AG04449 (cell line): ENCODE results near the gene PDE1A.

Source experiments
- CTCF ChIA-PET: fragments of 350-600 bp; formaldehyde crosslinking; extraction: SDS; loops from one replicate; lab custom pipeline; 2021; ENCODE audit warnings: antibody characterized with exemption; lab: Yijun Ruan, JAX
- POLR2A ChIA-PET: fragments of 400-600, 350-600 bp; formaldehyde crosslinking; extraction: SDS; loops from one replicate; lab custom pipeline; 2020; ENCODE audit warnings: antibody characterized with exemption, inconsistent platforms; lab: Yijun Ruan, JAX
- DNase-seq: peaks from one replicate; pipeline ENCODE4 v3.0.0-alpha.2; 2010; ENCODE audit warnings: low read depth, low spot score
- H3K4me3 ChIP-seq: 2 replicates; pipeline ENCODE4 v1.5.1; 2011; ENCODE audit warnings: low read depth, mild to moderate bottlenecking, control low read depth, low read length
- TF ChIP-seq, protein P1 (sequence below): IDR thresholded peaks from one replicate; pipeline ENCODE4 v1.5.1; 2011; ENCODE audit warnings: mild to moderate bottlenecking, moderate library complexity, low read length, control low read depth, inconsistent platforms; ENCODE audit not compliant: insufficient read depth; ENCODE audit errors: missing control alignments

PDE1A gene

GRCh38 chr2:182426918-182427240 lies at the start of gene PDE1A:
Gene PDE1A (minus strand): TSS chr2:182427036.
- ChIA-PET CTCF (interaction anchor here (1.7 kb wide), 1 partner anchor 240 kb away, joined by 4 read pairs; no protein-coding TSS in a partner anchor), POLR2A (no interaction called here)
- TF ChIP-seq, protein P1, sequence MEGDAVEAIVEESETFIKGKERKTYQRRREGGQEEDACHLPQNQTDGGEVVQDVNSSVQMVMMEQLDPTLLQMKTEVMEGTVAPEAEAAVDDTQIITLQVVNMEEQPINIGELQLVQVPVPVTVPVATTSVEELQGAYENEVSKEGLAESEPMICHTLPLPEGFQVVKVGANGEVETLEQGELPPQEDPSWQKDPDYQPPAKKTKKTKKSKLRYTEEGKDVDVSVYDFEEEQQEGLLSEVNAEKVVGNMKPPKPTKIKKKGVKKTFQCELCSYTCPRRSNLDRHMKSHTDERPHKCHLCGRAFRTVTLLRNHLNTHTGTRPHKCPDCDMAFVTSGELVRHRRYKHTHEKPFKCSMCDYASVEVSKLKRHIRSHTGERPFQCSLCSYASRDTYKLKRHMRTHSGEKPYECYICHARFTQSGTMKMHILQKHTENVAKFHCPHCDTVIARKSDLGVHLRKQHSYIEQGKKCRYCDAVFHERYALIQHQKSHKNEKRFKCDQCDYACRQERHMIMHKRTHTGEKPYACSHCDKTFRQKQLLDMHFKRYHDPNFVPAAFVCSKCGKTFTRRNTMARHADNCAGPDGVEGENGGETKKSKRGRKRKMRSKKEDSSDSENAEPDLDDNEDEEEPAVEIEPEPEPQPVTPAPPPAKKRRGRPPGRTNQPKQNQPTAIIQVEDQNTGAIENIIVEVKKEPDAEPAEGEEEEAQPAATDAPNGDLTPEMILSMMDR, result no peak
- H3K4me3 ChIP-seq, result no peak within 1 kb of the TSS
- DNase-seq, result no peak

DNA sequence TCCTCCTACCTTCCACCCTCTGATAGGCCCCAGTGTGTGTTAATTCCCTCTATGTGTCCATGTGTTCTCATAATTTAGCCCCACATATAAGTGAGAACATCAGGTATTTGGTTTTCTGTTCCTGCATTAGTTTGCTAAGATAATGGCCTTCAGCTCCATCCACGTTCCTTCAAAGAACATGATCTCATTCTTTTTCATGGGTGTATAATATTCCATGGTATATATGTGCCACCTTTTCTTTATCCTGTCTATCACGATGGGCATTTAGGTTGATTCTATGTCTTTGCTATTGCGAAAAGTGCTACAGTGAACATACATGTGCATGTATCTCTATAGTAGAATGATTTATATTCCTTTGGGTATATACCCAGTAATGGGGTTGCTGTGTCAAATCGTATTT lies 46.8 kb upstream of the PDE1A start:
- H3K4me3 ChIP-seq, result no peak overlapping the region
- ChIA-PET POLR2A (no interaction called here), CTCF (no interaction called here)
- DNase-seq, result no peak
- TF ChIP-seq, protein P1, result no peak

GRCh38 chr2:182463760-182464159 lies 36.9 kb upstream of the PDE1A start:
- no peak for DNase-seq
- POLR2A ChIA-PET, result no interaction called here
- TF ChIP-seq, protein P1, result no peak
- CTCF ChIA-PET, result no interaction called here
- H3K4me3 ChIP-seq, result no peak overlapping the region

GRCh38 chr2:182456784-182457183 lies 29.9 kb upstream of the PDE1A start:
- TF ChIP-seq, protein P1, result no peak
- ChIA-PET POLR2A (no interaction called here), CTCF (interaction anchor here (0.9 kb wide), 1 partner anchor 10 kb away, joined by 3 read pairs; no protein-coding TSS in a partner anchor)
- no peak for DNase-seq
- no peak overlapping the region for H3K4me3 ChIP-seq

GRCh38 chr2:182452456-182452990 lies 25.7 kb upstream of the PDE1A start:
- POLR2A ChIA-PET, result no interaction called here
- no peak overlapping the region for H3K4me3 ChIP-seq
- CTCF ChIA-PET, result no interaction called here
- no peak for DNase-seq
- TF ChIP-seq, protein P1, result no peak

DNA sequence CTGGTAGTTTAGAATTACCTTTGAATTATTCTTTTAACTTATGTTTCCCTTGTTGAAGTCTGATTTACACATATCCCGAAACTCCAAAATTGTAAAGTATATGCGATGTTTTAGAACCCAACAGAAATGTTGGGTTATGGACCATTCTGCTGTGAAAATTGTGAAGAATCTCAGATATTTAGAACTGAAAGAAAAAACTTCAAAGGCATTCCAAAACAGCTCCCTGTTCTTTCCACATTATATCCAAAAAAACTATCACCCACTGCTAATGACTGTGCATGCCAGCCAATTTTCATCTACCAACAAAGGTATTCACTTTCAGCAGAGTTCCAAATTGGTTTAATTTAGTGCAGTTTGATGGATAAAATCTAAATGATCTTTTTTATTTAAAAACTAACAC lies 21.5 kb upstream of the PDE1A start:
- CTCF ChIA-PET, result interaction anchor here (0.8 kb wide), 1 partner anchor 13 kb away, joined by 3 read pairs; no protein-coding TSS in a partner anchor
- H3K4me3 ChIP-seq, result no peak overlapping the region
- POLR2A ChIA-PET, result no interaction called here
- DNase-seq, result no peak
- TF ChIP-seq, protein P1, result no peak
